Measurements from ENCODE around the gene DLGAP4.

DLGAP4 gene

DNA sequence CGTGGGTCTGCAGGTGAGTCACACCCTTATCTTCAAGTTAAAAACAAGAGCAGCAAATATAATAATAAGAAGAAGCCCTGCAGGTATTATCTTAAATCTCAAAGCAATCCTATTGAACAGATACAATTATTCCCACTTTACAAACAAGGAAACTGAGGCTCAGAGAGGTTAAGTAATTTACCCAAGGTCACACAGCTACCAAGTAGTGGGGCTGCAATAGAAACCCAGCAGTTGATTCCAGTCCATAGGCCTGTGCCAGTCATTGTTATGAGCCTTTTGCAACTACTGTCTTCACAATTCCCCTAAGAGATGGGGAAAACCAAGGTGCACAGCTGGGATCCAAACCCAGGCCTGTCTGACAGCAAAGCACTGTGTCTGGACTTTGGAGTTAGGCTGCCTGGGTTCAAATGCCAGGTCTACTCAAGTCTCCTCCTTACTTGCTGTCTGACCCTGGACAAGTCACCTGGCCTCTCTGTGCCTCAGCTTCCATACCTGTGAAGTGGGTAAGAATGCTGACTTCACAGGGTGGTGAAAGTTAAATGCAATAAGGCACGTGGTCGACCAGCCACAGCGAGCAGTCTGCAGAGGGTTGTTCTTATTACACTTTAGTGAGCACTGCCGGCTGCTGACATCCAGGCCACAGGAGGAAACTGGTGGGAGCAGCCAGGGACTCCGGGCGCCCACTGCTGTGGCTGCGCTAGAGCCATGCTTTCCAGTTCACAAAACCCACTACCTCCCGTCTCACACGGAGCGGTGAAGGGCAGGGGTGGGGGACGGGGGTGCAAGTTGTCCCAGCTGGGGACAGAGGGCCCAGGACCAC, 241.3 kb downstream of the DLGAP4 start:
- no peak for TF ChIP-seq ZFX (IDR thresholded peaks at IDR 0.05; ENCODE audit: borderline replicate concordance)
- TF ChIP-seq, protein P1, sequence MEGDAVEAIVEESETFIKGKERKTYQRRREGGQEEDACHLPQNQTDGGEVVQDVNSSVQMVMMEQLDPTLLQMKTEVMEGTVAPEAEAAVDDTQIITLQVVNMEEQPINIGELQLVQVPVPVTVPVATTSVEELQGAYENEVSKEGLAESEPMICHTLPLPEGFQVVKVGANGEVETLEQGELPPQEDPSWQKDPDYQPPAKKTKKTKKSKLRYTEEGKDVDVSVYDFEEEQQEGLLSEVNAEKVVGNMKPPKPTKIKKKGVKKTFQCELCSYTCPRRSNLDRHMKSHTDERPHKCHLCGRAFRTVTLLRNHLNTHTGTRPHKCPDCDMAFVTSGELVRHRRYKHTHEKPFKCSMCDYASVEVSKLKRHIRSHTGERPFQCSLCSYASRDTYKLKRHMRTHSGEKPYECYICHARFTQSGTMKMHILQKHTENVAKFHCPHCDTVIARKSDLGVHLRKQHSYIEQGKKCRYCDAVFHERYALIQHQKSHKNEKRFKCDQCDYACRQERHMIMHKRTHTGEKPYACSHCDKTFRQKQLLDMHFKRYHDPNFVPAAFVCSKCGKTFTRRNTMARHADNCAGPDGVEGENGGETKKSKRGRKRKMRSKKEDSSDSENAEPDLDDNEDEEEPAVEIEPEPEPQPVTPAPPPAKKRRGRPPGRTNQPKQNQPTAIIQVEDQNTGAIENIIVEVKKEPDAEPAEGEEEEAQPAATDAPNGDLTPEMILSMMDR (IDR thresholded peaks at IDR 0.05), result no peak

GRCh38 chr20:36548006-36548315, 241.8 kb downstream of the DLGAP4 start:
- TF ChIP-seq, protein P1 (IDR thresholded peaks at IDR 0.05), result peak; percentile 8; the same call in 1 of the 2 replicates
- no peak for TF ChIP-seq ZFX (IDR thresholded peaks at IDR 0.05; ENCODE audit: borderline replicate concordance)
- H3K27ac ChIP-seq, result no peak overlapping the region

More for the DNA sequence above, 241.3 kb downstream of the DLGAP4 start:
- no peak overlapping the region for H3K27ac ChIP-seq

- no peak overlapping the region for H3K27ac ChIP-seq
- no peak for TF ChIP-seq ZFX (IDR thresholded peaks at IDR 0.05; ENCODE audit: borderline replicate concordance)
- TF ChIP-seq, protein P1 (IDR thresholded peaks at IDR 0.05), result no peak
These were observed 242.8 kb downstream of the DLGAP4 start for GRCh38 chr20:36548704-36549627.

- no peak overlapping the region for H3K27ac ChIP-seq
- TF ChIP-seq, protein P1 (IDR thresholded peaks at IDR 0.05), result no peak
- no peak for TF ChIP-seq ZFX (IDR thresholded peaks at IDR 0.05; ENCODE audit: borderline replicate concordance)
These were observed 243.4 kb downstream of the DLGAP4 start for GRCh38 chr20:36549628-36549941.

DNA sequence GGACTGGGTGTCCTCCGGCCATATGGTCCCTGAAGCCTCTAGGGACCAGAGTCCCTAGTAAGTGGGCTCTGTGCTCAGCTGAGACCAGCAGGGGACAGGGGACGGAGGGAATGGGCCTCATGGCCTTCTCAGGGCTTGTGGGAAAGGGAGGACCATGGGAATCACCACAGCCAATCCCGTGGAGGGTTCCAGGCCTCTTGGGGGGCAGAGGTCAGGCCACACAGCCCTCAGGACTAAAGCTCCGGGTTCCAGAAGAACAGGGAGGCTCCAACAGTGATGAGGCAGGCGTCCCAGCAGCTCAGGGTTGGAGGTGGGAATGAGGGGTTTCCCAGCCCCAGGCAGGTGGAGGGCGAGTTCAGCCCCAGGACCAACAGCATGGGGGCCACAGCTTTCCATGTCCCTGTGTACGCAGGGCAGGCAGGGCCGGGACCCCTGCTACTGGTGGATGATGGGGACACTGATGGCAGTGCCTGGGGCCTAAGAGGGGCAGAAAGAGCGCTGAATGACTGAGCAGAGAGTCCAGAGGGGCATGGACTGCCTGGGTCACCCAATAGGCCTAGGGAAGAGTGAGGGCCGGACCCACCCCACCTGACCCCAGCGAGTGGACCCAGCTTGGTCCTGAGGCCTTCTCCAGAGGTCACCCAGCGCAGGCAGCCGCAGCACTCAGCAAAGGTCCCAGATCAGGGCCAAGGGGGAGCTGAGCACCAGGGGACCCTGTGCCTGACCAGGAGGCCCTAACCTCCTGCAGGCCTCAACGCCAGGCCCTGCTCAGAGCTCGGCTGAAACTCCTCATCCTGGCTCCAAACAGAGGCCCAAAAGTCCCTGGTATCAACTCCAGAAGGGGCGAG, 244.0 kb downstream of the DLGAP4 start:
- TF ChIP-seq, protein P1 (IDR thresholded peaks at IDR 0.05), result no peak
- TF ChIP-seq ZFX (IDR thresholded peaks at IDR 0.05; ENCODE audit: borderline replicate concordance), result no peak
- H3K27ac ChIP-seq, result no peak overlapping the region

- TF ChIP-seq ZFX (IDR thresholded peaks at IDR 0.05; ENCODE audit: borderline replicate concordance), result no peak
- TF ChIP-seq, protein P1 (IDR thresholded peaks at IDR 0.05), result no peak
- H3K27ac ChIP-seq, result no peak overlapping the region
These were observed 244.7 kb downstream of the DLGAP4 start for GRCh38 chr20:36550790-36551299.
